HepG2 (cell line): Measurements from ENCODE around the gene SCYL1. TPM values are rescaled to one million over a fixed set of nuclear protein-coding genes. Genes with fewer than 3 reads are reported as not detected.

Experiments used
- DNMT3B ChIP-seq: conservative IDR thresholded peaks from 2 replicates; pipeline ENCODE4 v1.6.1; 2016; ENCODE audit warnings: missing biosample characterization, control low read depth
- HNRNPLL ChIP-seq: fragments of 200-400 bp; formaldehyde crosslinking; IDR thresholded peaks from 2 replicates; pipeline ENCODE4 v1.6.1; 2017; ENCODE audit warnings: mild to moderate bottlenecking, low read depth, low read length; ENCODE audit not compliant: poor library complexity, severe bottlenecking
- KDM5B ChIP-seq: sonication (generic); formaldehyde crosslinking; IDR thresholded peaks from 2 replicates; pipeline ENCODE4 v1.4.0; 2020; ENCODE audit warnings: missing genetic modification reagents, mild to moderate bottlenecking, borderline replicate concordance
- MED1 ChIP-seq: sonication (generic); formaldehyde crosslinking; IDR thresholded peaks from 2 replicates; pipeline ENCODE4 v1.4.0; 2020; ENCODE audit warnings: missing genetic modification reagents
- MXD4 ChIP-seq: IDR thresholded peaks from 2 replicates; pipeline ENCODE4 v1.6.1; 2016; ENCODE audit warnings: mild to moderate bottlenecking, missing biosample characterization, missing genetic modification reagents
- POLR2G ChIP-seq: fragments of 200-400 bp; formaldehyde crosslinking; IDR thresholded peaks from 2 replicates; pipeline ENCODE4 v1.6.1; 2018; ENCODE audit warnings: mild to moderate bottlenecking, low read depth, low read length, moderate library complexity
- RXRB ChIP-seq: IDR thresholded peaks from 2 replicates; pipeline ENCODE4 v1.6.1; 2016; ENCODE audit warnings: borderline replicate concordance, missing genetic modification reagents, missing compliant biosample characterization
- SOX6 ChIP-seq, 2 experiments: fragments of 450-650 bp in 1 of 2; sonication (generic) in 1 of 2; formaldehyde crosslinking in 1 of 2; IDR thresholded peaks; 2 replicates each; pipeline versions ENCODE4 v1.4.0 to v1.6.1; 2017 to 2020; ENCODE audit warnings: antibody characterized with exemption in 1 of 2, mild to moderate bottlenecking in 1 of 2, missing genetic modification reagents in 1 of 2
- YEATS4 ChIP-seq: sonication (generic); formaldehyde crosslinking; IDR thresholded peaks from 2 replicates; pipeline ENCODE4 v1.4.0; 2020; ENCODE audit warnings: missing genetic modification reagents, borderline replicate concordance
- ZMYM3 ChIP-seq: sonication (generic); formaldehyde crosslinking; IDR thresholded peaks from 2 replicates; pipeline ENCODE4 v1.5.1; 2020; ENCODE audit warnings: mild to moderate bottlenecking, missing genetic modification reagents
- ZNF124 ChIP-seq: sonication (generic); formaldehyde crosslinking; IDR thresholded peaks from 2 replicates; pipeline ENCODE4 v1.4.0; 2020; ENCODE audit warnings: missing genetic modification reagents
- ZNF230 ChIP-seq: sonication (generic); formaldehyde crosslinking; IDR thresholded peaks from 2 replicates; pipeline ENCODE4 v1.4.0; 2020; ENCODE audit warnings: mild to moderate bottlenecking, missing genetic modification reagents
- ZNF761 ChIP-seq: sonication (generic); formaldehyde crosslinking; conservative IDR thresholded peaks from 2 replicates; pipeline ENCODE4 v1.4.0; 2020; ENCODE audit warnings: mild to moderate bottlenecking, missing genetic modification reagents
- polyA plus RNA-seq, 8 experiments: library from polyadenylated mRNA; depleted of rRNA in 3 of 8; stranded (reverse) in 7 of 8; unstranded in 1 of 8; fragments of >200 nt; fragmentation: Illumina TruSeq in 4 of 8; extraction: Trizol in 4 of 8; gene quantifications; 2 replicates each; pipeline versions ENCODE4 v1.2.1 to v1.2.3, GENCODE V29; 2011 to 2016; ENCODE audit warnings: low read depth in 4 of 8, missing spikeins in 1 of 8, mixed read lengths in 1 of 8; ENCODE audit not compliant: insufficient read depth in 1 of 8
- total RNA-seq, 5 experiments: library from RNA; depleted of rRNA; stranded (reverse); fragments of >200 nt; fragmentation: Illumina TruSeq; extraction: Trizol; gene quantifications; 2 replicates each; pipeline ENCODE4 v1.2.3, GENCODE V29; 2016; ENCODE audit warnings: low read depth in 1 of 5
- TF ChIP-seq, protein P1 (sequence below): sonication (generic); formaldehyde crosslinking; IDR thresholded peaks from 2 replicates; pipeline ENCODE4 v1.5.1; 2020; ENCODE audit warnings: mild to moderate bottlenecking, missing genetic modification reagents, moderate library complexity
- TF ChIP-seq, protein P2 (sequence below): IDR thresholded peaks from 2 replicates; pipeline ENCODE4 v1.6.1; 2018; ENCODE audit warnings: missing genetic modification reagents, mild to moderate bottlenecking, missing compliant biosample characterization
- TF ChIP-seq, protein P3 (sequence below): sonication (generic); formaldehyde crosslinking; IDR thresholded peaks from 2 replicates; pipeline ENCODE4 v1.5.0; 2020; ENCODE audit warnings: mild to moderate bottlenecking, missing genetic modification reagents
- TF ChIP-seq, protein P4 (sequence below): sonication (generic); formaldehyde crosslinking; IDR thresholded peaks from 2 replicates; pipeline ENCODE4 v1.5.0; 2020; ENCODE audit warnings: missing genetic modification reagents, mild to moderate bottlenecking, borderline replicate concordance

The SCYL1 gene
- total and polyA plus RNA-seq, 2 of the 13 experiments (the other 11 are each of a cell fraction or from before 2014, with no cell fraction given): 65.9 to 103 TPM

DNA sequence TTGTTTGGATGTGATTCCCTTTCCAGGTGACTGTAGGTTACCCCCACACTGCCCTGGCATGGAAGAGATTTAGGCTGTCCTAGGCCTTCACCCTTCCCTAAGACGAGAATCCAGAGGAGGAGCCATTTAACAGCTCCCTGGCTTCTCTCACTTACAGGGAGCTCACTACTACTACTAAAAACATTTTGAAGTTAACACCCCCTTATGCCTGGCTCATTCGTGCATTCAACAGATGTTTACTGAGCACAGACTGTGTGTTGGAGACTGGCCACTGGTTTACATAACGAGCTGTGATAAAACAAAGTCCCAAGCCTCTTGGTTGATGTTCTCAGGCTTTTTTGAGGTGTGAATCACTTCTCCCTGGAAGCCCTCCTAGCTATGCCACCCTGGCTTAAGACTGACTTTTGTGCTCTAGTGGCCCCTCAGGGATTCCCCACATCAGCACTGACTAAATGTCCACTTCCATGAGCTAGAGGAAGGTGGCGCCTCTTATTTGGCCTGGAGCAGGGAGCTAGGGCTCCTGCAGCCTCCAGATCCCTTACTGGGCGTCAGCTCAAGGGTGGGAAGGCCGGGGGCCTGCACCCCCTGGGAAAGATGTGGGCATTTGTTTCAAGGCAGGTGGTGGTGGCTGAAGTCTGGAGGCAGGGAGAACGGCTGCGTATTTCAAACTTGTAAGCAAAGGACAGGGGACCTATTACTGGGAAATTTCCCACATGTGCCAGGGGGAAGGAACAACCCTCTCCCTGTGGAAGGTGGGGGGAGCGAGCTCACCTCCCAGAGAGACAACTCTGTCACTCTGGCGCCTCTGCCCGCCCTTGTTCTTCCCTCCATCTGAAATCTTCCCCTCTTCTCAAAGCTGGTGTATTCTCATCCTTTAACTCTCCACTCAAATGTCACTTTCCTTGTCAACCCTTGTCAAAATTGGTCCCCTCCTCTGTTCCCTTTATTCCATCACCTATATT lies 45.4 kb upstream of the SCYL1 start (continued):
- peak; percentile 37; the same call in 1 of the 2 replicates for TF ChIP-seq MXD4 (CRISPR knock-in tag)
- TF ChIP-seq POLR2G: 0 out of 2 replicates have a peak, but pooled peaks have one; percentile 31
- TF ChIP-seq, protein P1, sequence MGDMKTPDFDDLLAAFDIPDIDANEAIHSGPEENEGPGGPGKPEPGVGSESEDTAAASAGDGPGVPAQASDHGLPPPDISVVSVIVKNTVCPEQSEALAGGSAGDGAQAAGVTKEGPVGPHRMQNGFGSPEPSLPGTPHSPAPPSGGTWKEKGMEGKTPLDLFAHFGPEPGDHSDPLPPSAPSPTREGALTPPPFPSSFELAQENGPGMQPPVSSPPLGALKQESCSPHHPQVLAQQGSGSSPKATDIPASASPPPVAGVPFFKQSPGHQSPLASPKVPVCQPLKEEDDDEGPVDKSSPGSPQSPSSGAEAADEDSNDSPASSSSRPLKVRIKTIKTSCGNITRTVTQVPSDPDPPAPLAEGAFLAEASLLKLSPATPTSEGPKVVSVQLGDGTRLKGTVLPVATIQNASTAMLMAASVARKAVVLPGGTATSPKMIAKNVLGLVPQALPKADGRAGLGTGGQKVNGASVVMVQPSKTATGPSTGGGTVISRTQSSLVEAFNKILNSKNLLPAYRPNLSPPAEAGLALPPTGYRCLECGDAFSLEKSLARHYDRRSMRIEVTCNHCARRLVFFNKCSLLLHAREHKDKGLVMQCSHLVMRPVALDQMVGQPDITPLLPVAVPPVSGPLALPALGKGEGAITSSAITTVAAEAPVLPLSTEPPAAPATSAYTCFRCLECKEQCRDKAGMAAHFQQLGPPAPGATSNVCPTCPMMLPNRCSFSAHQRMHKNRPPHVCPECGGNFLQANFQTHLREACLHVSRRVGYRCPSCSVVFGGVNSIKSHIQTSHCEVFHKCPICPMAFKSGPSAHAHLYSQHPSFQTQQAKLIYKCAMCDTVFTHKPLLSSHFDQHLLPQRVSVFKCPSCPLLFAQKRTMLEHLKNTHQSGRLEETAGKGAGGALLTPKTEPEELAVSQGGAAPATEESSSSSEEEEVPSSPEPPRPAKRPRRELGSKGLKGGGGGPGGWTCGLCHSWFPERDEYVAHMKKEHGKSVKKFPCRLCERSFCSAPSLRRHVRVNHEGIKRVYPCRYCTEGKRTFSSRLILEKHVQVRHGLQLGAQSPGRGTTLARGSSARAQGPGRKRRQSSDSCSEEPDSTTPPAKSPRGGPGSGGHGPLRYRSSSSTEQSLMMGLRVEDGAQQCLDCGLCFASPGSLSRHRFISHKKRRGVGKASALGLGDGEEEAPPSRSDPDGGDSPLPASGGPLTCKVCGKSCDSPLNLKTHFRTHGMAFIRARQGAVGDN (CRISPR knock-in tag): peak; percentile 47
- TF ChIP-seq RXRB (CRISPR knock-in tag): peak; percentile 14; the same call in 1 of the 2 replicates
- TF ChIP-seq, protein P2, sequence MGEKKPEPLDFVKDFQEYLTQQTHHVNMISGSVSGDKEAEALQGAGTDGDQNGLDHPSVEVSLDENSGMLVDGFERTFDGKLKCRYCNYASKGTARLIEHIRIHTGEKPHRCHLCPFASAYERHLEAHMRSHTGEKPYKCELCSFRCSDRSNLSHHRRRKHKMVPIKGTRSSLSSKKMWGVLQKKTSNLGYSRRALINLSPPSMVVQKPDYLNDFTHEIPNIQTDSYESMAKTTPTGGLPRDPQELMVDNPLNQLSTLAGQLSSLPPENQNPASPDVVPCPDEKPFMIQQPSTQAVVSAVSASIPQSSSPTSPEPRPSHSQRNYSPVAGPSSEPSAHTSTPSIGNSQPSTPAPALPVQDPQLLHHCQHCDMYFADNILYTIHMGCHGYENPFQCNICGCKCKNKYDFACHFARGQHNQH: peak; percentile 64; the same call in 1 of the 2 replicates
- TF ChIP-seq SOX6 (IDR thresholded peaks at IDR 0.05): no peak
- TF ChIP-seq SOX6 (CRISPR knock-in tag; IDR thresholded peaks at IDR 0.05): peak; percentile 28; the same call in 1 of the 2 replicates
- TF ChIP-seq MED1 (CRISPR knock-in tag): peak; percentile 45; the same call in 1 of the 2 replicates
- TF ChIP-seq, protein P3, sequence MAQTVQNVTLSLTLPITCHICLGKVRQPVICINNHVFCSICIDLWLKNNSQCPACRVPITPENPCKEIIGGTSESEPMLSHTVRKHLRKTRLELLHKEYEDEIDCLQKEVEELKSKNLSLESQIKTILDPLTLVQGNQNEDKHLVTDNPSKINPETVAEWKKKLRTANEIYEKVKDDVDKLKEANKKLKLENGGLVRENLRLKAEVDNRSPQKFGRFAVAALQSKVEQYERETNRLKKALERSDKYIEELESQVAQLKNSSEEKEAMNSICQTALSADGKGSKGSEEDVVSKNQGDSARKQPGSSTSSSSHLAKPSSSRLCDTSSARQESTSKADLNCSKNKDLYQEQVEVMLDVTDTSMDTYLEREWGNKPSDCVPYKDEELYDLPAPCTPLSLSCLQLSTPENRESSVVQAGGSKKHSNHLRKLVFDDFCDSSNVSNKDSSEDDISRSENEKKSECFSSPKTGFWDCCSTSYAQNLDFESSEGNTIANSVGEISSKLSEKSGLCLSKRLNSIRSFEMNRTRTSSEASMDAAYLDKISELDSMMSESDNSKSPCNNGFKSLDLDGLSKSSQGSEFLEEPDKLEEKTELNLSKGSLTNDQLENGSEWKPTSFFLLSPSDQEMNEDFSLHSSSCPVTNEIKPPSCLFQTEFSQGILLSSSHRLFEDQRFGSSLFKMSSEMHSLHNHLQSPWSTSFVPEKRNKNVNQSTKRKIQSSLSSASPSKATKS (CRISPR knock-in tag): no peak
- peak; percentile 7; the same call in 1 of the 2 replicates for TF ChIP-seq ZMYM3
- TF ChIP-seq YEATS4 (CRISPR knock-in tag): peak; percentile 54; the same call in 1 of the 2 replicates
- 0 out of 2 replicates have a peak, but pooled peaks have one; percentile 70 for TF ChIP-seq ZNF230
- TF ChIP-seq HNRNPLL: no peak
- TF ChIP-seq ZNF761 (CRISPR knock-in tag): peak; percentile 70
- peak; percentile 20; the same call in 1 of the 2 replicates for TF ChIP-seq KDM5B (CRISPR knock-in tag)
- 0 out of 2 replicates have a peak, but pooled peaks have one; percentile 62 for TF ChIP-seq DNMT3B (CRISPR knock-in tag)
- no peak for TF ChIP-seq ZNF124 (CRISPR knock-in tag)
- TF ChIP-seq, protein P4, sequence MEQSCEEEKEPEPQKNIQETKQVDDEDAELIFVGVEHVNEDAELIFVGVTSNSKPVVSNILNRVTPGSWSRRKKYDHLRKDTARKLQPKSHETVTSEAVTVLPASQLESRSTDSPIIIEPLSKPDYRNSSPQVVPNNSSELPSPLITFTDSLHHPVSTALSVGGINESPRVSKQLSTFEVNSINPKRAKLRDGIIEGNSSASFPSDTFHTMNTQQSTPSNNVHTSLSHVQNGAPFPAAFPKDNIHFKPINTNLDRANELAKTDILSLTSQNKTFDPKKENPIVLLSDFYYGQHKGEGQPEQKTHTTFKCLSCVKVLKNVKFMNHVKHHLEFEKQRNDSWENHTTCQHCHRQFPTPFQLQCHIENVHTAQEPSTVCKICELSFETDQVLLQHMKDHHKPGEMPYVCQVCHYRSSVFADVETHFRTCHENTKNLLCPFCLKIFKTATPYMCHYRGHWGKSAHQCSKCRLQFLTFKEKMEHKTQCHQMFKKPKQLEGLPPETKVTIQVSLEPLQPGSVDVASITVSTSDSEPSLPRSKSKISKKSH (CRISPR knock-in tag): peak; percentile 53; the same call in 1 of the 2 replicates
